ENCODE measurements around the gene ERBB4.

Gene ERBB4

GRCh38 chr2:212173756-212174510 lies 364.7 kb downstream of the ERBB4 start:
- TF ChIP-seq CTCF (IDR thresholded peaks at IDR 0.05; ENCODE audit: low read depth, low read length), result no peak
- no peak for DNase-seq (ENCODE audit: extremely low read depth, low read depth)

GRCh38 chr2:212173331-212173730 lies 365.3 kb downstream of the ERBB4 start:
- no peak for DNase-seq (ENCODE audit: extremely low read depth, low read depth)
- no peak for TF ChIP-seq CTCF (IDR thresholded peaks at IDR 0.05; ENCODE audit: low read depth, low read length)

- no peak for TF ChIP-seq CTCF (IDR thresholded peaks at IDR 0.05; ENCODE audit: low read depth, low read length)
- no peak for DNase-seq (ENCODE audit: extremely low read depth, low read depth)
These were observed 368.2 kb downstream of the ERBB4 start for GRCh38 chr2:212170382-212170781.

GRCh38 chr2:212158081-212158480 lies 380.5 kb downstream of the ERBB4 start:
- no peak for TF ChIP-seq CTCF (IDR thresholded peaks at IDR 0.05; ENCODE audit: low read depth, low read length)
- DNase-seq (ENCODE audit: extremely low read depth, low read depth), result no peak

GRCh38 chr2:212157012-212157411 lies 381.6 kb downstream of the ERBB4 start:
- no peak for TF ChIP-seq CTCF (IDR thresholded peaks at IDR 0.05; ENCODE audit: low read depth, low read length)
- DNase-seq (ENCODE audit: extremely low read depth, low read depth), result no peak

GRCh38 chr2:212156088-212156487 lies 382.5 kb downstream of the ERBB4 start:
- TF ChIP-seq CTCF (IDR thresholded peaks at IDR 0.05; ENCODE audit: low read depth, low read length), result no peak
- no peak for DNase-seq (ENCODE audit: extremely low read depth, low read depth)

GRCh38 chr2:212154477-212154878 lies 384.1 kb downstream of the ERBB4 start:
- DNase-seq (ENCODE audit: extremely low read depth, low read depth), result no peak
- no peak for TF ChIP-seq CTCF (IDR thresholded peaks at IDR 0.05; ENCODE audit: low read depth, low read length)

Measured in AG09319 (cell line).